Neutrophil (primary cell): Measurements from ENCODE around the gene CNTN4.

Experiments
- H3K27ac ChIP-seq: fragments of 200-600 bp; sonication (generic); 2 replicates; pipeline ENCODE4 v1.5.1; 2016; ENCODE audit warnings: mild to moderate bottlenecking, moderate library complexity
- H3K27me3 ChIP-seq: fragments of 200-600 bp; sonication (generic); 2 replicates; pipeline ENCODE4 v1.6.0; 2016; ENCODE audit warnings: mild to moderate bottlenecking
- H3K36me3 ChIP-seq: fragments of 200-600 bp; sonication (generic); 2 replicates; pipeline ENCODE4 v1.5.1; 2017
- H3K4me1 ChIP-seq, 2 experiments: fragments of 200-600 bp in 1 of 2; sonication (generic) in 1 of 2; 1 replicate in 1 of 2; 2 replicates in 1 of 2; pipeline versions ENCODE4 v1.5.1 to v1.6.1; 2013 to 2016; ENCODE audit warnings: low read depth in 1 of 2, low read length in 1 of 2, mild to moderate bottlenecking in 1 of 2, moderate library complexity in 1 of 2; ENCODE audit not compliant: control insufficient read depth in 1 of 2, insufficient read depth in 1 of 2
- H3K4me3 ChIP-seq, 2 experiments: fragments of 200-600 bp in 1 of 2; sonication (generic) in 1 of 2; 1 replicate in 1 of 2; 2 replicates in 1 of 2; pipeline ENCODE4 v1.5.1; 2013 to 2016; ENCODE audit warnings: low read depth in 1 of 2, low read length in 1 of 2, mild to moderate bottlenecking in 1 of 2, moderate library complexity in 1 of 2
- H3K9me3 ChIP-seq: fragments of 200-600 bp; sonication (generic); 2 replicates; pipeline ENCODE4 v1.5.1; 2016
- TF ChIP-seq, protein P1 (sequence below): fragments of 200-600 bp; sonication (generic); IDR thresholded peaks from 2 replicates; pipeline ENCODE4 v1.5.1; 2016; ENCODE audit warnings: antibody characterized with exemption

CNTN4 gene

GRCh38 chr3:2099028-2099671, 484 bp downstream of the CNTN4 start:
- Histone ChIP-seq H3K4me3 (no peak overlapping the region), H3K27ac (no peak overlapping the region), H3K4me1 (no peaks in the 10 kb centered on the region), H3K36me3 (no peaks in the 10 kb centered on the region), H3K9me3 (no peaks in the 10 kb centered on the region), H3K27me3 (peaks cover 75% of the 10 kb centered on the region)
- TF ChIP-seq, protein P1, sequence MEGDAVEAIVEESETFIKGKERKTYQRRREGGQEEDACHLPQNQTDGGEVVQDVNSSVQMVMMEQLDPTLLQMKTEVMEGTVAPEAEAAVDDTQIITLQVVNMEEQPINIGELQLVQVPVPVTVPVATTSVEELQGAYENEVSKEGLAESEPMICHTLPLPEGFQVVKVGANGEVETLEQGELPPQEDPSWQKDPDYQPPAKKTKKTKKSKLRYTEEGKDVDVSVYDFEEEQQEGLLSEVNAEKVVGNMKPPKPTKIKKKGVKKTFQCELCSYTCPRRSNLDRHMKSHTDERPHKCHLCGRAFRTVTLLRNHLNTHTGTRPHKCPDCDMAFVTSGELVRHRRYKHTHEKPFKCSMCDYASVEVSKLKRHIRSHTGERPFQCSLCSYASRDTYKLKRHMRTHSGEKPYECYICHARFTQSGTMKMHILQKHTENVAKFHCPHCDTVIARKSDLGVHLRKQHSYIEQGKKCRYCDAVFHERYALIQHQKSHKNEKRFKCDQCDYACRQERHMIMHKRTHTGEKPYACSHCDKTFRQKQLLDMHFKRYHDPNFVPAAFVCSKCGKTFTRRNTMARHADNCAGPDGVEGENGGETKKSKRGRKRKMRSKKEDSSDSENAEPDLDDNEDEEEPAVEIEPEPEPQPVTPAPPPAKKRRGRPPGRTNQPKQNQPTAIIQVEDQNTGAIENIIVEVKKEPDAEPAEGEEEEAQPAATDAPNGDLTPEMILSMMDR, result no peak

- Histone ChIP-seq H3K36me3 (no peaks in the 10 kb centered on the region), H3K4me1 (no peaks in the 10 kb centered on the region), H3K27me3 (peaks cover 75% of the 10 kb centered on the region), H3K9me3 (no peaks in the 10 kb centered on the region), H3K27ac (no peak overlapping the region), H3K4me3 (no peak overlapping the region)
- TF ChIP-seq, protein P1, result no peak
Observed at GRCh38 chr3:2099779-2100191, 1.1 kb downstream of the CNTN4 start.

GRCh38 chr3:2106438-2106837, 7.8 kb downstream of the CNTN4 start:
- Histone ChIP-seq H3K4me1 (no peaks in the 10 kb centered on the region), H3K4me3 (no peak overlapping the region), H3K36me3 (no peaks in the 10 kb centered on the region), H3K27me3 (peaks cover 10% of the 10 kb centered on the region), H3K9me3 (no peaks in the 10 kb centered on the region), H3K27ac (no peak overlapping the region)
- TF ChIP-seq, protein P1, result no peak

GRCh38 chr3:2110597-2111117, 12.0 kb downstream of the CNTN4 start:
- TF ChIP-seq, protein P1, result no peak
- Histone ChIP-seq H3K36me3 (no peaks in the 10 kb centered on the region), H3K27me3 (no peaks in the 10 kb centered on the region), H3K27ac (no peak overlapping the region), H3K4me1 (no peaks in the 10 kb centered on the region), H3K9me3 (no peaks in the 10 kb centered on the region), H3K4me3 (no peak overlapping the region)

- no peaks in the 10 kb centered on the region for H3K9me3 ChIP-seq
- TF ChIP-seq, protein P1, result no peak
- H3K4me3 ChIP-seq, result no peak overlapping the region
- no peaks in the 10 kb centered on the region for H3K4me1 ChIP-seq
- no peaks in the 10 kb centered on the region for H3K27me3 ChIP-seq
- H3K36me3 ChIP-seq, result no peaks in the 10 kb centered on the region
- H3K27ac ChIP-seq, result no peak overlapping the region
Observed at GRCh38 chr3:2114617-2115275, 16.1 kb downstream of the CNTN4 start.
